OCI-LY3 (cell line): ENCODE results near the gene CRLF2.
"Not testable (repeated sequence)": the region's sequence is repeated elsewhere in the genome, so short reads cannot be mapped to it uniquely, and the experiment has no call there.

ENCODE experiments used
- EZH2phosphoT487 ChIP-seq: fragments of 200-600 bp; shearing (Covaris generic); IDR thresholded peaks from 2 replicates; pipeline ENCODE4 v1.6.1; 2018; ENCODE audit warnings: antibody characterized with exemption, mixed run types, low read depth
- TF ChIP-seq, protein P1 (sequence below): fragments of 200-600, 300-600 bp; sonication (generic); IDR thresholded peaks from 2 replicates; pipeline ENCODE4 v1.5.1; 2014; ENCODE audit warnings: antibody characterized with exemption, low read length, low read depth

GRCh38 chrX:1171915-1172314 is 40.5 kb downstream of the CRLF2 start:
- TF ChIP-seq, protein P1, sequence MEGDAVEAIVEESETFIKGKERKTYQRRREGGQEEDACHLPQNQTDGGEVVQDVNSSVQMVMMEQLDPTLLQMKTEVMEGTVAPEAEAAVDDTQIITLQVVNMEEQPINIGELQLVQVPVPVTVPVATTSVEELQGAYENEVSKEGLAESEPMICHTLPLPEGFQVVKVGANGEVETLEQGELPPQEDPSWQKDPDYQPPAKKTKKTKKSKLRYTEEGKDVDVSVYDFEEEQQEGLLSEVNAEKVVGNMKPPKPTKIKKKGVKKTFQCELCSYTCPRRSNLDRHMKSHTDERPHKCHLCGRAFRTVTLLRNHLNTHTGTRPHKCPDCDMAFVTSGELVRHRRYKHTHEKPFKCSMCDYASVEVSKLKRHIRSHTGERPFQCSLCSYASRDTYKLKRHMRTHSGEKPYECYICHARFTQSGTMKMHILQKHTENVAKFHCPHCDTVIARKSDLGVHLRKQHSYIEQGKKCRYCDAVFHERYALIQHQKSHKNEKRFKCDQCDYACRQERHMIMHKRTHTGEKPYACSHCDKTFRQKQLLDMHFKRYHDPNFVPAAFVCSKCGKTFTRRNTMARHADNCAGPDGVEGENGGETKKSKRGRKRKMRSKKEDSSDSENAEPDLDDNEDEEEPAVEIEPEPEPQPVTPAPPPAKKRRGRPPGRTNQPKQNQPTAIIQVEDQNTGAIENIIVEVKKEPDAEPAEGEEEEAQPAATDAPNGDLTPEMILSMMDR = not testable (repeated sequence)
- TF ChIP-seq EZH2phosphoT487 = not testable (repeated sequence)
